Subcutaneous abdominal adipose tissue (tissue), 5 donors: ENCODE data around the gene SEC14L6.

ENCODE experiments used
- H3K27ac ChIP-seq: one replicate; pipeline ENCODE4 v1.7.0; 2013; ENCODE audit warnings: low read depth, mild to moderate bottlenecking, inconsistent platforms, low read length, moderate library complexity
- H3K27me3 ChIP-seq, 5 donors: one replicate each; pipeline ENCODE4 v1.7.0; 2013; ENCODE audit warnings: low read length in 5 of 5, inconsistent platforms in 1 of 5; ENCODE audit not compliant: control insufficient read depth in 5 of 5, insufficient read depth in 4 of 5
- H3K36me3 ChIP-seq, 5 donors: one replicate each; pipeline ENCODE4 v1.7.0; 2013; ENCODE audit warnings: low read length in 5 of 5; ENCODE audit not compliant: control insufficient read depth in 5 of 5, insufficient read depth in 5 of 5
- H3K4me1 ChIP-seq, 5 donors: one replicate each; pipeline ENCODE4 v1.7.0; 2013; ENCODE audit warnings: low read length in 5 of 5, mild to moderate bottlenecking in 3 of 5, moderate library complexity in 1 of 5; ENCODE audit not compliant: control insufficient read depth in 5 of 5, insufficient read depth in 5 of 5
- H3K4me3 ChIP-seq, 5 donors: one replicate each; pipeline ENCODE4 v1.7.0; 2013; ENCODE audit warnings: low read length in 5 of 5, low read depth in 1 of 5
- H3K9ac ChIP-seq, 5 donors: one replicate each; pipeline ENCODE4 v1.7.0; 2013; ENCODE audit warnings: low read length in 5 of 5, mild to moderate bottlenecking in 4 of 5, moderate library complexity in 3 of 5
- H3K9me3 ChIP-seq, 5 donors: one replicate each; pipeline ENCODE4 v1.7.0; 2013; ENCODE audit warnings: low read length in 5 of 5; ENCODE audit not compliant: control insufficient read depth in 5 of 5
- donor health status: healthy.
- donor health status: healthy.
- donor health status: healthy.
- donor health status: healthy.
- donor health status: healthy.

SEC14L6 gene

GRCh38 chr22:30578481-30578880 lies 31.9 kb upstream of the SEC14L6 start:
- Histone ChIP-seq H3K9ac (no peak overlapping the region), H3K27ac (no peak overlapping the region), H3K36me3 (peaks cover 0 to 83% (median 81%) of the 10 kb centered on the region in 5 donors), H3K4me1 (peaks cover 0 to 6% (median 2%) of the 10 kb centered on the region in 5 donors), H3K27me3 (peaks cover 0 to 4% (median 0%) of the 10 kb centered on the region in 5 donors), H3K4me3 (no peak overlapping the region), H3K9me3 (no peaks in the 10 kb centered on the region)

DNA sequence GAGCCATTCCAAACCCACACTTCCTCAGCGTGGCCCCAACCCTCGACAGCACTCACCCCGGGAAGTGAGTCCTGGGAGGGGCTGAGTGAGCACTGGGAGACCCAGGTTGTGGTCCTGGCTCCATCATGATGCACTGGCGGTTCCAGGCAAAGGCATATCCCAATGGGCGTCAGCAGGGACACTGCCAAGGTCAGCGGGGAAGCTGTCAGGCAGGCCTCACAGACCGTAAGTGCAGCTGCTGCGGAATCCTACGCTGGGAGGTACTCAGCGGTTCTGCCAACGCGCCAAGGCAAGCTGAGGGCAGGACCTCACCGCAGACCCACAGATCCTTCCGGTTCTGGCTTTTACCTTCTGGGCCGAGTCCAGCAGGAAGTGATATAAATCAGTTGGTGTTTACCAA lies 29.3 kb upstream of the SEC14L6 start:
- peaks cover 0 to 56% (median 55%) of the 10 kb centered on the region in 5 donors for H3K36me3 ChIP-seq
- H3K27ac ChIP-seq, result no peak overlapping the region
- H3K9ac ChIP-seq, result no peak overlapping the region

GRCh38 chr22:30574997-30575671 lies 28.6 kb upstream of the SEC14L6 start:
- no peak overlapping the region for H3K4me3 ChIP-seq
- H3K27ac ChIP-seq, result no peak overlapping the region
- no peaks in the 10 kb centered on the region for H3K9me3 ChIP-seq
- H3K27me3 ChIP-seq, result peaks cover 0 to 5% (median 3%) of the 10 kb centered on the region in 5 donors
- H3K9ac ChIP-seq, result no peak overlapping the region
- H3K36me3 ChIP-seq, result peaks cover 0 to 49% (median 48%) of the 10 kb centered on the region in 5 donors
- H3K4me1 ChIP-seq, result peaks cover 0 to 6% (median 2%) of the 10 kb centered on the region in 5 donors

More for the DNA sequence above, 29.3 kb upstream of the SEC14L6 start:
- no peaks in the 10 kb centered on the region for H3K9me3 ChIP-seq
- peaks cover 0 to 6% (median 2%) of the 10 kb centered on the region in 5 donors for H3K4me1 ChIP-seq
- peaks cover 0 to 4% (median 3%) of the 10 kb centered on the region in 5 donors for H3K27me3 ChIP-seq
- no peak overlapping the region for H3K4me3 ChIP-seq

DNA sequence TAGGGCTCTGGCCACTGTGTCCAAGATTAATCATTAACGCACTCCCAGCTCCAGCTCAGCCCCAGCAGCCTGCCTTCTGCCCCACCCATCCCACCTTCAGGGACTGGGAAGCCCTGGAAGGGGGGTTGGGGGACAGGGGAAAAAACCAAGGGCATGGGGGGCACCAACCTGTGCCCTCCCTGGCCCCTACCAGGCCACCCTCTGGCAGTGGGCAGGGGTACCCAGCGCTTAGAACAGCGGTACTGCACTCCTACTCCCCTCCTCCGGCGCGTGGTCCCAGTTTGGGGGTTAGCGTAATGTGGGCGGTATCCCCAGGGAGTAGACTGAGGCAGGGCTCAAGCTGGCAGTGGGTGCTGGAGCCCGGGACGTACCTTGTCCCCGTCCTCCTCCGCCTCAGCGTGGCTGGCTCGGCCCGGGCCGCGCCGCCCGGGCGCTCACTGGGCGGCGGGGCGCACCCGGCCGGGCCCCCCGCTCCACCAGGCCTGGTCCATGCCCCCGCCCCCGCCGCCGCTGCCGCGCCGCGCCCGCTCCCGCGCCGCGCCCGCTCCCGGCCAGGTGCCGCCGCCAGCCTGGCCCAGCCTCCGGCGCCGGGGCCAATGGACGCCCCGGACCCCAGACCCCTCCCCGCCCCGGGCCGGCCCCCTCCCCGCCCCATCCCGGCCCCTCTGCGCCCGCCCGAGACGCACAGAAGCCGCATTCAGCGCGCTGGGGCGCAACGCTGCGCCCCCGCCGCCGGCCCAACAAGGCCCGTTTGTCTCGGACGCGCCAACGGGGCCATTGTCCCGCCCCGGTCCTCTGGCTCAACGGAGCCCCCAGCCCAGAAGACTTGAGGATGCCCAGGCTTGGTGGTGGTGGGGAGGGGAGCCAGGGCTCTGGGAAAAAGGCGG lies 27.8 kb upstream of the SEC14L6 start, which contains the start of gene GAL3ST1:
Gene GAL3ST1 (minus strand): TSS at position 571 of the 887 bp plus-strand sequence. CDS start 17,273 bp downstream, outside the sequence.
- Histone ChIP-seq H3K4me1 (peaks cover 0 to 6% (median 2%) of the 10 kb centered on the region in 5 donors), H3K36me3 (peaks cover 0 to 41% (median 40%) of the 10 kb centered on the region in 5 donors), H3K9ac (no peak within 1 kb of the TSS), H3K4me3 (no peak within 1 kb of the TSS), H3K9me3 (no peaks in the 10 kb centered on the region), H3K27ac (no peak within 1 kb of the TSS), H3K27me3 (peaks cover 0 to 5% (median 4%) of the 10 kb centered on the region in 5 donors)

- H3K27me3 ChIP-seq, result peaks cover 0 to 8% (median 4%) of the 10 kb centered on the region in 5 donors
- H3K9me3 ChIP-seq, result no peaks in the 10 kb centered on the region
- peaks cover 0 to 6% (median 2%) of the 10 kb centered on the region in 5 donors for H3K4me1 ChIP-seq
- peaks cover 0 to 34% (median 33%) of the 10 kb centered on the region in 5 donors for H3K36me3 ChIP-seq
- no peak overlapping the region for H3K4me3 ChIP-seq
- H3K27ac ChIP-seq, result no peak overlapping the region
- no peak overlapping the region for H3K9ac ChIP-seq
Measured at GRCh38 chr22:30573594-30574094, 27.1 kb upstream of the SEC14L6 start.

DNA sequence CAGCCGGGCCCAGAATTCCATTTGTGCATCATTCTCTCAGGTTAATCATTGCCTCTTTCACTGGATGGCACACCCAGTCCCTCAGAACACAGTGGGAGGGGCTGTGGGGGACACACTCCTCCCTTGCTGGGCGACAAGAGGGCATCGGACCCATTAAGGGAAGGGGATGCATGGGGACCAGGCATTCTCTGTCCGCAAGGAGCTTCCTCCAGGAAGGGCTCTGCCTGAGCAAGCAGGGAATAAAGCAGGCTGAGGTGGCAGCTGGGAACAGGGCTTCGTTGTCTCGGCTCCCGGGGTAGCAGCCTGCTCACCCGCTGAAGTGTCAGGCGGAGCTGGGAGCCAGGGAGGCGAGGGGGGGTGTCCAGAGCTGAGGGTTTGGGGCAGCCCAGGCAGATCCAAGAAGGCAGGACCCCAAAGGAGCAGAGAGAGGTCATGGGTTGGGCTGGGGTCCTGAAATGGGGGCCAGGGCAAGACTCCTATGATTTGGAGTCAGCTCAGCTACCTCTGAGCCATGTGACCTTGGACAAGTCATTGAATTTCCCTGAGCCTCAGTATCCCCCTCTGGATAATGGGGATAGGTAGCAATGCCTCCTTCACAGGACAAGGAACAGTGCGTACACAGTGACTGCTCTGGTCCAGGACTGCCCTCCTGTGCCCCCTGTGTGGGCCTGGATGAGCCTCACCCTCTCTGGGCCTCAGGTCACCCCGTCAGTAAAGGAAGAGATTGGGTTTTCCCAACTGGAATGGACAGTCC lies 26.5 kb upstream of the SEC14L6 start:
- Histone ChIP-seq H3K4me1 (peaks cover 0 to 6% (median 2%) of the 10 kb centered on the region in 5 donors), H3K9me3 (no peaks in the 10 kb centered on the region), H3K36me3 (peaks cover 0 to 28% (median 26%) of the 10 kb centered on the region in 5 donors), H3K4me3 (no peak overlapping the region), H3K27me3 (peaks cover 0 to 10% (median 5%) of the 10 kb centered on the region in 5 donors), H3K27ac (no peak overlapping the region), H3K9ac (no peak overlapping the region)

DNA sequence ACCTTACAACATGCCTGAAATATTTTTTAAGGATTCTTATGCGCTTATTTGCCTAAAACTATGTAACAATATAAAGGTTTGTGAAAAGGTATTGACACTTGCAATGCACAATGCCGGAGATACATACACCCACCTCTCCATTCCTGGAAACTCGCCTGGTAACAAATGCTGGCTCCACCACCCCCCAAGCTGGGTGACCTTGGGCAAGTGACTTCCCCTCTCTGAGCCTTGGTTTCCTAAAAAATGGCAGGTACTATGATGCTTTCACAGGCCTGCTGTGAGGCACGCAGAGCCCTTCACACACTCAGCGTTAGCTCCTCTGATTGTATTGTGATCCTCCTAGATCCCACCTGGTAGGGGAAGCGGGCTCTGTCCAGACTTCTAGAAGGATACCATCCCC lies 25.7 kb upstream of the SEC14L6 start:
- Histone ChIP-seq H3K9ac (no peak overlapping the region), H3K4me1 (peaks cover 0 to 6% (median 2%) of the 10 kb centered on the region in 5 donors), H3K27ac (no peak overlapping the region), H3K4me3 (no peak overlapping the region), H3K9me3 (no peaks in the 10 kb centered on the region), H3K36me3 (peaks cover 0 to 20% (median 18%) of the 10 kb centered on the region in 5 donors), H3K27me3 (peaks cover 0 to 12% (median 5%) of the 10 kb centered on the region in 5 donors)

DNA sequence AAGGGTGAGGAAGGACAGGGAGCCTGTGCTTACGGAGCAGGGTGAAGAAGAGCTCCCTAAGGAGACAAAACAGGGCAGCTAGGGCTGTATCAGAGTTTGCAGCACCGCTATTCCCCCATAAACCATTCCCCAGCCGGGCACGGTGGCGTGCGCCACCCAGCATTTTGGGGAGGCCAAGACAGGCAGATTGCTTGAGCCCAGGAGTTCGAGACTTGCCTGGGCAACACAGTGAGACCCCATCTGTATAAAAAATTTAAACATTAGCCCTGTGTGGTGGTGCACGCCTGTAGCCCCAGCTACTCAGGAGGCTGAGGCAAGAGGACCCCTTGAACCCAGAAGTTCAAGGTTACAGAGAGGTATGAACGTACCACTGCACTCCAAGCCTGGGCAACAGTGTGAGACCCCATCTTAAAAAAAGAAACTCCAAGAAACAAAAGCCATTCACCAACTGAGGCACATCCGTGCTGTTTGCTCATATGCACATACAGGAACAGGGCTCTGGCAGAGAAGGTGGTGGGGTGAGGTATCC lies 23.2 kb upstream of the SEC14L6 start:
- Histone ChIP-seq H3K27me3 (peaks cover 3 to 8% (median 5%) of the 10 kb centered on the region in 5 donors), H3K36me3 (no peaks in the 10 kb centered on the region), H3K4me1 (peaks cover 0 to 1% (median 0%) of the 10 kb centered on the region in 5 donors), H3K4me3 (no peak overlapping the region), H3K9ac (no peak overlapping the region), H3K27ac (no peak overlapping the region), H3K9me3 (no peaks in the 10 kb centered on the region)

GRCh38 chr22:30568137-30568805 lies 21.7 kb upstream of the SEC14L6 start:
- no peaks in the 10 kb centered on the region for H3K4me1 ChIP-seq
- H3K27me3 ChIP-seq, result peaks cover 4 to 10% (median 8%) of the 10 kb centered on the region in 5 donors
- no peak overlapping the region for H3K9ac ChIP-seq
- no peaks in the 10 kb centered on the region for H3K9me3 ChIP-seq
- H3K4me3 ChIP-seq, result no peak overlapping the region
- H3K36me3 ChIP-seq, result no peaks in the 10 kb centered on the region
- H3K27ac ChIP-seq, result no peak overlapping the region
